BJ (cell line): ENCODE results near the gene RSPH6A. TPM values are rescaled to one million over a fixed set of nuclear protein-coding genes. Genes with fewer than 3 reads are reported as not detected.

ENCODE experiments used
- CTCF ChIA-PET: fragments of 350-600 bp; formaldehyde crosslinking; extraction: SDS; loops from one replicate; lab custom pipeline; 2021; ENCODE audit warnings: antibody characterized with exemption, inconsistent platforms; lab: Yijun Ruan, JAX
- POLR2A ChIA-PET: fragments of 300-600 bp; sonication (Branson Sonifier 250); formaldehyde crosslinking; extraction: SDS; loops from one replicate; lab custom pipeline; 2021; ENCODE audit warnings: antibody characterized with exemption; lab: Charles Lee
- DNase-seq: peaks from one replicate; pipeline ENCODE4 v3.0.0-alpha.2; 2011; ENCODE audit warnings: low read depth
- H3K27me3 ChIP-seq: 2 replicates; pipeline ENCODE4 v1.6.0; 2011; ENCODE audit warnings: low read length; ENCODE audit not compliant: control insufficient read depth, insufficient read depth
- H3K36me3 ChIP-seq: 2 replicates; pipeline ENCODE4 v1.5.1; 2011; ENCODE audit warnings: low read length; ENCODE audit not compliant: control insufficient read depth, insufficient read depth
- H3K4me3 ChIP-seq: 2 replicates; pipeline ENCODE4 v1.5.1; 2011; ENCODE audit warnings: low read depth, mild to moderate bottlenecking, control low read depth, low read length
- polyA plus RNA-seq: library from polyadenylated mRNA; depleted of rRNA; stranded (reverse); fragments of >200 nt; gene quantifications from 2 replicates; pipeline ENCODE4 v1.2.3, GENCODE V29; 2011
- TF ChIP-seq, protein P1 (sequence below): IDR thresholded peaks from 2 replicates; pipeline ENCODE4 v1.5.1; 2011; ENCODE audit warnings: low read depth, mild to moderate bottlenecking, control low read depth, inconsistent platforms, low read length, moderate library complexity; ENCODE audit not compliant: insufficient read depth

The RSPH6A gene
- polyA plus RNA-seq, 1 experiment = not detected

DNA sequence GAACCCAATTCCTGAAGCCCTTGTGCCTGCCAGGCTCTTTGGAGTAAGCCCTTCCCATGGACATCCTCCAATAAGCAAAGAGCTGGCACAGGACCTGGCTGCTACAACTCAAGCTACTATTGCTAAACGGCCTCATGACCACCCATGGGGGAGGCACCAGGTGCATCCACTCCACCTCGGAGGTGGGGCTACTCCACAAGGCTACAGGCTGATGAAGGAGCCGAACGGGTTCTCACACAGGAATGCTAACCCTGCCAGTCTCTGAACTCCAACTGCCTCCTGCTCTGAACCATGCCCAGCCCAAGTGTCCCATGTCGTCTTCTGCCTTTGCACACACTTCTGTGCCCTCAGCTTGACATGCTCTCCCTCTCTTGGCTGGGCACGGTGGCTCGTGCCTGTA is 37.9 kb upstream of the RSPH6A start:
- Histone ChIP-seq H3K36me3 (peaks cover 22% of the 10 kb centered on the region), H3K4me3 (no peak overlapping the region), H3K27me3 (no peaks in the 10 kb centered on the region)
- CTCF ChIA-PET = interaction anchor here (1.2 kb wide), 1 partner anchor 12 kb away, joined by 3 read pairs; no protein-coding TSS in a partner anchor
- DNase-seq = no peak
- POLR2A ChIA-PET = no interaction called here
- TF ChIP-seq, protein P1, sequence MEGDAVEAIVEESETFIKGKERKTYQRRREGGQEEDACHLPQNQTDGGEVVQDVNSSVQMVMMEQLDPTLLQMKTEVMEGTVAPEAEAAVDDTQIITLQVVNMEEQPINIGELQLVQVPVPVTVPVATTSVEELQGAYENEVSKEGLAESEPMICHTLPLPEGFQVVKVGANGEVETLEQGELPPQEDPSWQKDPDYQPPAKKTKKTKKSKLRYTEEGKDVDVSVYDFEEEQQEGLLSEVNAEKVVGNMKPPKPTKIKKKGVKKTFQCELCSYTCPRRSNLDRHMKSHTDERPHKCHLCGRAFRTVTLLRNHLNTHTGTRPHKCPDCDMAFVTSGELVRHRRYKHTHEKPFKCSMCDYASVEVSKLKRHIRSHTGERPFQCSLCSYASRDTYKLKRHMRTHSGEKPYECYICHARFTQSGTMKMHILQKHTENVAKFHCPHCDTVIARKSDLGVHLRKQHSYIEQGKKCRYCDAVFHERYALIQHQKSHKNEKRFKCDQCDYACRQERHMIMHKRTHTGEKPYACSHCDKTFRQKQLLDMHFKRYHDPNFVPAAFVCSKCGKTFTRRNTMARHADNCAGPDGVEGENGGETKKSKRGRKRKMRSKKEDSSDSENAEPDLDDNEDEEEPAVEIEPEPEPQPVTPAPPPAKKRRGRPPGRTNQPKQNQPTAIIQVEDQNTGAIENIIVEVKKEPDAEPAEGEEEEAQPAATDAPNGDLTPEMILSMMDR = no peak

DNA sequence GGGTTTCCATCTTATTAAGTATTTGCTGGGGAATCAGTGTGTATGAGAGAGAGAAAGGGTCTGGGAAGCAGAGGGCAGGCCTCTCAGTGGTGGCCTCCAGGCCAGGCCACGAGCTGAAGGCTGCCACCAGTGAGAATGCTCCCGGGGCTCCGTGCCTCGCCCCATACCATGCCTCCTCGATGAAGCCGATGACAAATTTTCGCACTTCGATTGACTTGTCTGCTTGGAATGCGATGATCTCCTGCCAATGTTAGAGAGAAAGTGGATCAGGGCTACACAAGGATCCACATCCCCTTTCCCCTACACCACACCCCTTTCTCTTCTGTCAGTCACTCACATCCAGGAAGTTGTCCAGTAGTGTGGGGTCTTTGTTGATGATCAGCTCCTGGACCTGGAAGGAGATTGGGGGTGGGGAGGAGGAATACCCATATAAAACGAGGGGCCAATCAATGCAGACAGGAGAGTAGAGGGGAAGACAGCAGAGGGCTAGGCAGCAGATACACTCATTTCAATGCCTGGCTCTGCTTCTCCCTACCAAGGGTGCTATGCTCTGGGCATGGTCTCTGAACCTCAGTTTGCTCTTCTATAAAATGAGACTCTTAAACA is 37.1 kb upstream of the RSPH6A start:
- DNase-seq = no peak
- H3K4me3 ChIP-seq = no peak overlapping the region
- H3K36me3 ChIP-seq = peaks cover 28% of the 10 kb centered on the region
- TF ChIP-seq, protein P1 = no peak
- H3K27me3 ChIP-seq = no peaks in the 10 kb centered on the region
- POLR2A ChIA-PET = no interaction called here
- CTCF ChIA-PET = interaction anchor here (0.5 to 1.2 kb wide), 2 partner anchors 36 to 91 kb away, joined by 3 to 5 read pairs; no protein-coding TSS in a partner anchor

DNA sequence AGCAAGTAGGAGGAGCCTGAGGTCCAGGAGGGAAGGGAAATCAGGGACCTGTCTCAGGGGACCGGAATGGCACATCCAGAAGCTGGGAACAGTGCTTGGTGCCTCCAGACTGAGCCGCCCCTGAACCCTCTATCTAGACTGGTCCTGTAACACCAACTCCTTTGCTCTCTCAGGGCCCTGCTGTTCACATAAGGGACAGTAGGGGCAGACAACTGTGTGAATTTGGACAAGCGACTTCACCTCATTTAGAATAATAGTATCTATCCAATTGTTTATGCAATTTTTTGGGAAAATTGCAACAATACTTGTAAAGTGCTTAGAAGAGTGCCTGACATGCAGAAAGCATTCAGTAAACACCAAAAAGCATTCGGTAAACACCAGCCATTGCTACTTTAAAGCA is 33.8 kb upstream of the RSPH6A start:
- H3K36me3 ChIP-seq = peaks cover 30% of the 10 kb centered on the region
- POLR2A ChIA-PET = no interaction called here

DNA sequence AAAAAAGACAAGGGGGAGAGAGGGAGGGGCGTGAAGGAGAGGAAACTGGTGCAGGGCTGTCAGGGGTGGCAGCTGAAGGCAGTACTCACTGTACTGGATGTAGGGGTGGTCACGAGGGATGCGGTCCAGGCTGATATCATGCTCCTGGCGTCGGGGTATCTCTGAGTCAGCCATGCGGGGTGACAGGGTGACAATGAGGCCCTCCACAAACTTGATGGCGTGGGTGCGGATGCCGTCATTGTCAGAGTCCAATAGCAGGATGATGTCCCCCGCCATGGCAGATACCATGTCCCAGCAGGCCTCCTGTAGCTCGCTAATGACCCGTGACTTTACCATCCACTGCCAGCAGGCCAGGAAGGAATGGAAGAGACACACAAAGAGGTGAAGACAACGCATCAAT is 32.6 kb upstream of the RSPH6A start:
- H3K4me3 ChIP-seq = no peak overlapping the region
- H3K36me3 ChIP-seq = peaks cover 33% of the 10 kb centered on the region
- POLR2A ChIA-PET = no interaction called here
- DNase-seq = no peak
- H3K27me3 ChIP-seq = no peaks in the 10 kb centered on the region
- CTCF ChIA-PET = interaction anchor here (0.8 to 3.8 kb wide), 3 partner anchors 9 to 30 kb away, joined by 3 to 15 read pairs (median 4); no protein-coding TSS in a partner anchor
- TF ChIP-seq, protein P1 = no peak

More for the DNA sequence above, 33.8 kb upstream of the RSPH6A start:
- no peak overlapping the region for H3K4me3 ChIP-seq
- no peaks in the 10 kb centered on the region for H3K27me3 ChIP-seq
- DNase-seq = no peak
- TF ChIP-seq, protein P1 = peak; percentile 35
- CTCF ChIA-PET = interaction anchor here (0.6 to 3.8 kb wide), 4 partner anchors 14 to 131 kb away, joined by 3 to 15 read pairs (median 4); no protein-coding TSS in a partner anchor

GRCh38 chr19:45842198-45842597 is 27.1 kb upstream of the RSPH6A start:
- H3K4me3 ChIP-seq = no peak overlapping the region
- H3K27me3 ChIP-seq = no peaks in the 10 kb centered on the region
- CTCF ChIA-PET = interaction anchor here (1.4 to 3.7 kb wide), 2 partner anchors 11 to 25 kb away, joined by 3 to 24 read pairs; no protein-coding TSS in a partner anchor
- TF ChIP-seq, protein P1 = no peak
- POLR2A ChIA-PET = no interaction called here
- no peak for DNase-seq
- H3K36me3 ChIP-seq = peaks cover 28% of the 10 kb centered on the region
